KMS-11 (cell line): Measurements from ENCODE around the gene PCYOX1L.

ENCODE experiments used
- H2AFZ ChIP-seq: fragments of 200-600 bp; sonication (generic); 2 replicates; pipeline ENCODE4 v1.6.1; 2016; ENCODE audit warnings: antibody characterized with exemption, mixed run types, low read depth
- H3K27ac ChIP-seq: fragments of 200-600 bp; sonication (generic); 2 replicates; pipeline ENCODE4 v1.6.1; 2016; ENCODE audit warnings: mild to moderate bottlenecking, mixed run types
- H3K27me3 ChIP-seq: fragments of 200-600 bp; sonication (generic); 2 replicates; pipeline ENCODE4 v1.6.1; 2017; ENCODE audit warnings: mild to moderate bottlenecking, low read depth, mixed run types, moderate library complexity; ENCODE audit not compliant: insufficient read depth
- H3K36me3 ChIP-seq: fragments of 200-600 bp; sonication (generic); 2 replicates; pipeline ENCODE4 v1.6.1; 2017; ENCODE audit warnings: mild to moderate bottlenecking, mixed run types; ENCODE audit not compliant: insufficient read depth
- H3K4me1 ChIP-seq: fragments of 200-600 bp; sonication (generic); 2 replicates; pipeline ENCODE4 v1.6.1; 2016; ENCODE audit warnings: mild to moderate bottlenecking, low read depth, mixed run types; ENCODE audit not compliant: poor library complexity, severe bottlenecking
- H3K4me2 ChIP-seq: fragments of 200-600 bp; sonication (generic); 2 replicates; pipeline ENCODE4 v1.7.0; 2016; ENCODE audit warnings: mild to moderate bottlenecking, mixed run types
- H3K4me3 ChIP-seq: fragments of 200-600 bp; sonication (generic); IDR thresholded peaks from 2 replicates; pipeline ENCODE4 v1.6.1; 2017; ENCODE audit warnings: low read depth, low read length, mixed read lengths; ENCODE audit not compliant: insufficient read depth
- H3K79me2 ChIP-seq: fragments of 200-600 bp; sonication (generic); 2 replicates; pipeline ENCODE4 v1.6.1; 2016; ENCODE audit warnings: low read depth, mixed run types; ENCODE audit not compliant: insufficient read depth
- H3K9ac ChIP-seq: fragments of 200-600 bp; sonication (generic); 2 replicates; pipeline ENCODE4 v1.6.1; 2016; ENCODE audit warnings: mild to moderate bottlenecking, mixed run types
- H4K20me1 ChIP-seq: fragments of 200-600 bp; sonication (generic); 2 replicates; pipeline ENCODE4 v1.6.1; 2016; ENCODE audit warnings: mild to moderate bottlenecking, mixed run types; ENCODE audit not compliant: insufficient read depth
- CTCF ChIP-seq: fragments of 200-600 bp; sonication (generic); conservative IDR thresholded peaks from 2 replicates; pipeline ENCODE4 v1.6.1; 2017; ENCODE audit warnings: low read depth, mild to moderate bottlenecking, antibody characterized with exemption, low read length, moderate library complexity, mixed read lengths

PCYOX1L gene

GRCh38 chr5:149375434-149375833 is 17.6 kb downstream of the PCYOX1L start:
- Histone ChIP-seq H3K4me3 (no peak overlapping the region), H3K9ac (no peak overlapping the region), H2AFZ (no peak overlapping the region), H4K20me1 (no peaks in the 10 kb centered on the region), H3K36me3 (no peaks in the 10 kb centered on the region), H3K4me2 (no peak overlapping the region), H3K27ac (no peak overlapping the region), H3K27me3 (no peaks in the 10 kb centered on the region), H3K79me2 (no peaks in the 10 kb centered on the region), H3K4me1 (no peaks in the 10 kb centered on the region)
- no peak for TF ChIP-seq CTCF

- Histone ChIP-seq H3K9ac (no peak overlapping the region), H3K27ac (no peak overlapping the region), H3K36me3 (no peaks in the 10 kb centered on the region), H3K4me2 (no peak overlapping the region), H3K4me3 (no peak overlapping the region), H3K4me1 (no peaks in the 10 kb centered on the region), H2AFZ (no peak overlapping the region), H3K27me3 (no peaks in the 10 kb centered on the region), H4K20me1 (no peaks in the 10 kb centered on the region), H3K79me2 (no peaks in the 10 kb centered on the region)
- TF ChIP-seq CTCF = no peak
Observed at GRCh38 chr5:149376104-149376503, 18.3 kb downstream of the PCYOX1L start.

- no peak overlapping the region for H2AFZ ChIP-seq
Observed at GRCh38 chr5:149376711-149377447, 19.0 kb downstream of the PCYOX1L start.

DNA sequence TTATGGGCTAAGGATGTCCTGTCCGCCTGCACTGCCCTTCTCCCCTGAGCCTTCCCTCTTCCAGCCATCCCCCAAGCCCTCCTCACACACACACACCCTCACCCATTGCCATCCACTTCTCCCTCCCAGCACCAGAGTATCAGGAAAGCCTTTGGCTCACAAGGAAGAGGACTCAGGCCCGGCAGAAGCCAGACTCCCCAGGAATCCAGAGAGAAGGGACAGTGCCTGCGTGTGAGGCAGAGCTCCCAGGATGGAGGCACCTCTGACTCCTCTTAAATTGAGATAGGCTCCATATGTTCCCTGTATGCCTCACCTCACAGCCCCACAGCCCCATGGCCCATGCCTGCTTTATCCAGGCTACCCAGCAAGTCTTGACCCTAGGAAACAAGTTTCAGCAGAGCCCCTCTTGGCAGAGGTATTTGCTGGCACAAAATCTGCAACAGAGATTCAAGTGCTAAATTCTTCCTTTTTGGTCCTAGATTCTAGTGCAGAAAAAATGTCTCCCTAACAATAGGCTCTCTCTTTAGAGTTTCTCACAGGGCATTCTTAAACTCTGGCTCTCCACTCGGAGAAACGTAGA is 20.5 kb downstream of the PCYOX1L start:
- Histone ChIP-seq H3K9ac (no peak overlapping the region), H2AFZ (no peak overlapping the region), H3K36me3 (no peaks in the 10 kb centered on the region), H3K4me2 (no peak overlapping the region), H3K4me1 (no peaks in the 10 kb centered on the region), H4K20me1 (no peaks in the 10 kb centered on the region), H3K79me2 (no peaks in the 10 kb centered on the region), H3K27ac (no peak overlapping the region), H3K27me3 (no peaks in the 10 kb centered on the region), H3K4me3 (no peak overlapping the region)
- TF ChIP-seq CTCF = no peak

More at GRCh38 chr5:149376711-149377447, 19.0 kb downstream of the PCYOX1L start:
- Histone ChIP-seq H3K36me3 (no peaks in the 10 kb centered on the region), H3K4me3 (no peak overlapping the region), H3K4me1 (no peaks in the 10 kb centered on the region), H3K9ac (no peak overlapping the region), H4K20me1 (no peaks in the 10 kb centered on the region), H3K27me3 (no peaks in the 10 kb centered on the region), H3K79me2 (no peaks in the 10 kb centered on the region), H3K27ac (no peak overlapping the region), H3K4me2 (no peak overlapping the region)
- no peak for TF ChIP-seq CTCF
